GM18873 (cell line): ENCODE measurements around the gene CADPS.

ENCODE experiments used
- ATAC-seq: cut with Tn5 transposase; IDR thresholded peaks from one replicate; pipeline ENCODE4 v1.9.1; 2021; ENCODE audit warnings: mild to moderate bottlenecking, moderate library complexity, moderate number of reproducible peaks; ENCODE audit not compliant: unreplicated experiment, low FRiP score

Gene CADPS

DNA sequence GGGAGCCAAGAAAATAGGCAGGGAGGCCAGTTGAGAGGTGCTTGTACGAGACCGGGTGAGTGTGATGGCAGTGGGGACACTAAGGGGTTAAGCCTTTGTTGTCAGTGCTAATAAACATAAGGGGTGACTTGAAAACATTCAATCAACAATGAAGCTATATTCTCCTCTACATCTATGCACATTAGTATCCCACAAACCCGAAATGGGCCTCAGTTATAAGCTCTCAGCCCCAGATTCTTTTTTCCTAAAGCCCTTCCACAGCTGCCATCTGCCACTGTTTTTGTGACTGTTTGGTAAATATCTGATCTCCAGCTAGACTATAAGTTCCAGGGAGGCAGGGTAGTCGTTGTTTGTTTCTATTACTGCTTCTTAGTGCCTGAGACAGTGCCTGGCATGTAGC, 118.2 kb downstream of the CADPS start:
- no peak for ATAC-seq

DNA sequence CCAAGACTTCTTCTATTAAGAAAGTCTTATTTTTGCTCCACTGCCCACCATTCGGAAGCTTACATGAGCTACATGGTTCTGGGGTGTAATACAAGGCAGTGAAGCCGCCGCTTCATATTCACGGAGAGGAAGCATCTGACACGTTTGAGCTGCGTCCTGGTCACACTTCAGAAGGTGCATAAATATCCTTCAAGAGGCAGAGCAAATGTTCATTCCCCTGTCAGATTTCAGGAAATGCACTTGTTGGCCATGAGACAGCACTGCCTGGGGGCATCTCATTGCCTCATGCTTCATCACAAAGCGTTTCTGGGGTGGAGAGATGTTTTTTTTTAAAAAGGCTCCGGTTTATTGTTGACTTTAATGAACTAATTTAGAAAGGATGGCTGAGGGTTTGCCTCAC, 119.9 kb downstream of the CADPS start:
- ATAC-seq, result no peak

DNA sequence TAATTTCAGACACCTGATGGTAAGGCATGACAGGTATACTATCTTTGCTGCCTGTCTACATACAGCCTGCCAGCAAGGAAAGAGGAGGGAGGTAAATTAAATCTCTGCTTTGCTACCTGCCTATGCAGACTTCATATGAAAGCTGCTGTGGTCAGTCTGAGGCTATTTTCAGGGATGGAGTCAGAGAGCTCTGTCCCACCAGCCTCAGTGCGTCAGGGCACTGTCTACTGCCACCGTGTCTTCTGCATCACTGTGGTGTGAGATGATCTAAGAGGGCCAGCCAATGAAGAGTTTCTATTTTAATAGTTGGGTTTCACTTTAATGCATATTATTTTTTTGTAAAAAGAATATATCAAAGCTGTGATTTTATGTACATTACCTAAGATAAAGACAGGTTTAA, 125.6 kb downstream of the CADPS start:
- peak; percentile 53 for ATAC-seq

DNA sequence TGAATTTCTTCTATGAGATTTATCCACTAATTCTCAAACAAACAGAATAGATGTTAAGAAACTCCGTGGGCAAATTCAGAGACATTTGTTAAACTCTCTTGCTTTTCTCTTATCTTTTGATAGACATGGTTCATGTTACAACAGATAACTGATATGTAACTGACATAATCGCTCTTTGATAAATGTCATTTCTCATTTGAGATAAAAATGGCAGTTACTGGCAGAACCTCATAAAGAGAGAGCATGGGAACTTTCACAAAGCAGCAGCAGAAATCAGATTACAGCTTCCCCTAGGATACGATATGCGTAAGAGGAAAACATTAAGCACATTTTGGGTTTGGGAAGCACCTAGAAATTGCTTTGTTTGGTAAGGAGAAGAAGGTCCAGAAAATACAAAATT, 126.1 kb downstream of the CADPS start:
- no peak for ATAC-seq

DNA sequence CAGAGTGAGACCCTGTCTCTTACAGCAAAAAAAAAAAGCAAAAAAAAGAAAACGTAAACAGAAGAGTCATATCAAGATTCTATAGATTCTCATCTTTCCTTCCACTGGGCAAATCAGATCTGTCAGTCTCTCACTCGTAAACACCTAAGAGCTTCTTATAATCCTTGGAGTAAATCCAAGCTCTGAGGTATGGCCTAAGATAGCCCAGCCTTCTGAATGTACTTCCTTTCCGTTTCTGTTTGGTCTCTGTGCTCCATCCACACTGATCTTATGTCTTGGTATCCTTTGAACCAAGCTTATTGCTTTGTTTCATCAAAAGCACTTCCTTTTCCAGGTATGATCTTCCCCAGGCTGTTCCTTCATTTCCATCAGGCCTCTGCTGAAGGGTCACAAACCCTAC, 137.8 kb downstream of the CADPS start:
- ATAC-seq, result no peak

DNA sequence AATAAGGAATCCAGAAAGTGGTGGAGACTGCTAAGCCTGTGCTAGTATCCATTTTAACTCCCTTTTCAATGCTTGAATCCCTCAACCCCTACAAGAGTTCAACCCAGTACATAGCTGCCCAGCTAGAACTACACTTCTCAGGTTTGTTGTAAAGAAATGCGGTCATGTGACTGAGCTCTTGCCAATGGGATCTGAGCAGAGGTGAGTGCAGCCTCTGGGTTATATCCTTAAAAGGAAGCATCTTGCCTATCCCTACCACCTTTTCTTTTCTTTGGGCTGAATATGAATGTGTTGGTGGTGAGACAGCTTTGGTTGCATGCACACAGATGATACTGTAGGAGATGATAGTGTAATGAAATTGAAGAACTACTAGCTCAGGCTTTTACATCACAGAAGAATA, 139.7 kb downstream of the CADPS start:
- no peak for ATAC-seq

DNA sequence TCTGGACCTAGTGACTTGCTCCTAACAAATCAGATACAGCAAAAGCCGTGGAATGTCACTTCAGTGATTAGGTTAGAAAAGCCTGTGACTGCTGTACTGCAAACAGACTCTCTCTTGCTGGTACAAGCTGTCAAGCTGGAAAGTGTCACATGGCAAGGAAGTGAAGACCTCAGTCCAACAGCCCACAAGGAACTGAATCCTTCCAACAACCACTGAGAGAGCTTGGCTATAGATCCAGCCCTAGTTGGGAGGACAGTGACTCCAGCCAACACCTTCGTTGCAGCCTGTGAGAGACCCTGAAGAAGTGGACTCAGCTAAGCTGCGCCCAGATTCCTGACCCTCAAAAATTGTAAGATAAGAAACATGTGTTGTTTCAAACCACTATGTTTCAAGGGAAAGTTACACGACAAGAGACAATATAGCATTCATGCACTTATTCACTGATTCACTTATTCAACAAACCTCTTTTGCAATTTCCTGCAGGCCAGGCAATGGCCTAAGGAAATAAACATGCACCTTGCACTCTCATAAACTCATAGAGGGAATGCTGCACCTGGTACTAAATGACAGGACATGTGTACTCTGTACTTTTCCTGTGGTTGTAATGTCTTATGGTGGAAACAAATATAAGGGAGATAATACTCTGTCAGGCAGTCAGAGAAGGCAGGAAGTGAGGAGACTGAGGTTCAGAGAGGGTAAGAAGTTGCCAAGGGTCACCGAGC, 142.9 kb downstream of the CADPS start:
- no peak for ATAC-seq

DNA sequence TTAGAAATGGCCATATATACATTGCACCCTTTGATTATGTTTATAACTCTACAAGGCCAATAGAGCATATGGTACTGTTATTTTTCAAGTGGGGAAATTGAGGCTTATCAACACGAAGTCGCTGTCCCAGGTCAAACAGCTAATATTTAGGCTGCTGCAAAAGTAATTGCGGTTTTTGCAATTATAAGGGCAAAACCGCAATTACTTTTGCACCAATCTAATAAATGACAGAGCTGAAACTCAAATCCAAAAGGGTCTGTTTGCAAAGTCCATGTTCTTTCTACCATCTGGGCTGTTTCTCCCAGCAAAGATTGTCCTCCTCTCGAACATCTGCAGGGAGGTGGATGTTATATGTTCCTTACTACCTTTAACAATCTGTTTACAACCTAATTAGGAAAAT, 147.2 kb downstream of the CADPS start:
- ATAC-seq, result no peak

DNA sequence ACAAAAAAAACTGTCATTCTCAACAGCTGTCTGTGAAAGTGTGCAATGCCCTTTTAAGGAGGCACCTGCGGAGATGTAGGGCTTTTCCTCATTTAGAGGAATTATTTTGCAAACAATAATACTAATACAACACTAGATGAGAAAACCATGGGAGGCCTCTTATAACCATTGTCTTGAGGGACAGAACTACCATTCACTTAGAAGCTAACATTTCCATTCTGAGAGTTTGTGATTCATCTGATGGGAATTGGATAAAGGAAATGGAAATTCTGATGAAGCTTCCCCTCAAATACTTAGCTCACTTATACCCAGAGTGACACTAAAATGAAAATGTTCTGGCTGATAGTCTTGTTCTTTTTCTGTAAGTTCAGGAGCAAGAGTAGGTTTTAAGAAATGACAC, 147.7 kb downstream of the CADPS start:
- ATAC-seq, result no peak

DNA sequence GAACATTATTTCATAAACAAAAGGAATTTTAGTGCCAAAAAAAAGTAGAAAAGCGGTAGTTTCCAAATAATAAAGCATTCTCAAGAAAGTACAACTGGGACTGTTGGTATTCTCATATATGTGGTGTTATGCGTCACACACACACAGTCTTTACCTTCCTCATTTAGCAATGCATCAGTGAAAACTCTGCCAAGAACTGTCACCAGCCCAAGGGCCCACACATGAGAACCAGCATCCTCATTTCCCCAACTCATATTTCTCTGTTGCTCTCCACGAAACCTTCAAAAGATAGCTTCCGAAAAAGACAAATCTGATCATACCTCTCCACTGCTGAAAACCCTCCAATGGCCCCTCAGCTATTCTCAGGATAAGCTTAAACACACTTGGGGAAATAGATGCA, 150.7 kb downstream of the CADPS start:
- no peak for ATAC-seq

DNA sequence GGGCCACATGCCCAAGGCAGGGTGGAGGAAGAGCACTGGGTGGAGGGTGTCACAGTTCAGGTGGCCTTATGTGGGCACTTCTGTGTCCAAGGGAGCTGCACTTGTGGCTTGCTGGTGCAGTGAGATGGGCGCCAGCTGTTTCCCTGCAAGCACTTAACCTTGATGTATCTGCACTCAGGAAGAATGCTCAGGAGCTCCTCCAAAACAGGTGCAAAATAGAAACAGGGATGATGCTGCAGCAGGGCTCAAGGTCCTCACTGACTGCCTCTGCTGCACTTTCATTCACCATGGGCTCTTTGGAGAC, 151.3 kb downstream of the CADPS start:
- peak; percentile 44 for ATAC-seq

DNA sequence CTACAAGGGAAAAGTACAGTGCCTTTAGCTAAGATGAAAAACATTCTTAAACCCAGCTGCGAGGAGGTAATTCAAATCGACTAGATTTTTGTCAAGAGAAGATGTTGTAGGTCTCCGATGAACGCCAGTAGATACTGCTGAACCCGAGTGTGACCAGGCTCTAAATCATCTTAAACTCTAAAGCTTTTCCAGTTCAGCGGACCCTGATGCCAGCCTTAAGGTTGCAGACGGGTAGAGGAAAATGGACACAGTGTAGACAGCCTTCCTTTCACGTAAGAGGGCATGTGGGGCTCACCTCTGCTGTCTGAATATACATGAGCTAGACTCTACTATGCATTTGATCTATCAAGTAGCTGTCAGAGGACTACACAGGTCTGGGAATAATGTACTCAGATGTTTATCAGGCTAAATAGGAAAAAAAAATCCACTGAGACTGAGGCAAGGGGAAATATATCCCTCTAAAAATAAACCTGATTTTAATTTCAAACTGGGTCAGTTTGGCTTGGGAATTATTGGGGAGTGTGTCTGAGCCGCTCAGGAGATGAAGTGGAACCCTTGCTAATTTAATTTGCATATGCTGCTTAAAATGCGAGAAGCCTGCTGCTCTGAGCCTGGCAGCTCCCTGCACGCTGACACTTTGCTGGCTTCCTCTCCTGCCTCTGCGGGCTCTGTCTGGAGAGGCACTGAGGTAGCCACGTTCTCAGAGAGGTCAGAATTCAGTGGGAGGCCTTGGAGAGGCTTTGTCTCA, 151.9 kb downstream of the CADPS start:
- peak; percentile 66 for ATAC-seq

DNA sequence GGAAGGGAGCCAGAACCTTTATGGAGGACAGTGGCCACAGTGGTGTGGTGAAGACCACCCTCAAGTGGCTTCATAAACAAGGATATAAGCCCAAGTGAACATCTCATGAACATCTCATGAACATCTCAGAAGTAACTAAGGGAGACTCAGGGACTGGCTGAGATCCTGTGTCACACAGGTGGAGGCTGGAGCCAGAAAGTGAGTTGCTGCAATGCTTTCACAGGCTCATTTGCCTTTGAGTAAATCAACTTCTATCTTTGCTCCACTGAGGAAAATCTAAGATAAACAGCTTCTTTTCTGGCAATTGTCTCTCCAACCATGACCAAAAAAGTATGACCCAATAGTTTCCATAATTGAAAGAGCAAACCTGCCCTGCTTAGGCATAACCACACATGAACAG, 152.9 kb downstream of the CADPS start:
- ATAC-seq, result no peak

DNA sequence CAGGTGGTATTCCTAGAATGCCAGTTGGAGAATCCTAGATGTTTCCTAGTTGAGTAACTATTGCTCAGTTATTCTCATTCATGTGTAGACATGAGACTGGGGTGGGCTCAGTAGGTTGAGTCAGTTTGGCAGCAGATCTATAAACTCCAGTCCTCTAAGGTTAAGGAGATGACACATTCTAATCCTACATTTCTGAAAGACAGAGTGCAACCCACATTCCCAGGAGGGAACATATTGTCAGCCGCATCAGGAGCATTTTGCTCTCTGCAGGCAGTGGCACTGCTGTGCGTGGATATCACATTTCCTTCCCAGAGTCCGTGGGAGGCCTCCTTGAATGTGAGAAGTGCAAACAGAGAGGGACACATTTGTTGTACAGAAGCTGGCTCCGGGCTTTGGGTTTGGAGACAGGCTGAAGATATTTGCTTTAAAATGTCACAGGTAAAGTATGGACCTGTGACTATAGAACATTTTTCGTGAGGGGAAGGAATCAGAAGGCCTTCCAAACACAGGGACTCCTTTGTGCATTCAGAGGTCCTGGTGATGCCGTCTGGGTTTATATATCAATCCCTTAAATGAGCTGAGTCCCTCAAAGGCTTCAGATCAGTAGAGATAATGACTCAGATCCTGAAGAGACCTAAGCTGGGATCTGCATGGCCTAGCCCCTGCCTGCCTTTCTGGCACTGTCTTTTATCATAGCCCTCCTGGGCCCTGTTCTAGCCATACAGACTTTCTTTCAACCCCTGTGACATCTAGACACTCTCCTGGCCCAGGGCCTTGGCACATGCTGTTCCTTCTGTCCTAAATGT, 156.5 kb downstream of the CADPS start:
- ATAC-seq, result no peak

DNA sequence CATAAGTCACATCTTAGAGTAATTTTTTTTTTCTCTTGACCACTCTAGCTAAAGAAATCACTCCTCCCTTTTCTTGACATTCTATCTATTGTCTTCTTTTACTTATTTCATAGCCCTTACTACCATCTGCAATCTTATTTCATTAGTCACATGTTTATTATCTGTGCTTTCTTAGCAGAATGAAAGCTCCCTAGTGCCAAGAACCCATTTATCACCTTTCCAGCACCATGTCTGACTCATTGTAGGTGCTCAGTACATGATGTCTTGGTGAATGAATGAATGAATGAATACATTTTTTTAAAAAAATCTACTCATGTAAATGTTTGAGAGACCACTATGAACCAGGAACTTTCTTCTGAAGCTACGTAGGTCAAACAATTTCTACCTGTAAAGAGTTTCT, 157.2 kb downstream of the CADPS start:
- ATAC-seq, result no peak

DNA sequence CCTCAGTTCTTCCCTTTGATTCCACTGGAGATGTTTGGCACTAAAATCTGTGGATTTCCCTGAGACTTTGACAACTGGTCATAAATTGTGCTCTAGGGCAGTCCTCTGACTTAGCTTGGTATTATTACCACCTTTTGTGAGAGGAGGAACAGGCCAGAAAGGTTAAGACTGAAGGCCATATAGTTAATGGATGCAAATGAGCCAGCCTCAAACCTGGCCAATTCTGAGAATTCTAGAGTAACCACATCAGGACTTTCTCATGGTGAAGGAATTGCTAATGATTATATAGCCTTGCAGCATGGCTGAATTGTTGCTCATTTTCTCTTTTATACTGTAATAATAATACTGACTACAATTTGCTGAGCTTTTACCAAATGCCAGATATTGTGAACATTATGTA, 162.5 kb downstream of the CADPS start:
- ATAC-seq, result peak; percentile 62

DNA sequence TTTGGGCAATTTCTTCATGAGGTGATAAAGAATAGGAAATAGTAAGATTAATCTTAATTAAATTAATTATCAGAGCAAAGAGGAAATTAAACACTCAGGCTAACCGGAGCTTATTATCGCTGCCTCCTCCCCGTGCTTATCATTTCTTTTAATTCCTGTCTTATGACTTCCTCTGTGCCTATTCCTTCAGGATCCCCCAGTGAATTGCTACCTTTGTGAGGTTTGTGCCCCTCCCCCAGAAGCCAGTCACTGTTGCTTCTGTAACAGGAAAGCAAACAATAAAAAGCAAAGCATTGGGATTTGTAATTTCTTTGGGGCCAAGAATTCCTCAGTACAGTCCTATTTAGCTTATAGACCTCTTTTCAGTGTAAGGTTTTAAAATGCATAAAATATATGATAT, 164.5 kb downstream of the CADPS start:
- no peak for ATAC-seq

DNA sequence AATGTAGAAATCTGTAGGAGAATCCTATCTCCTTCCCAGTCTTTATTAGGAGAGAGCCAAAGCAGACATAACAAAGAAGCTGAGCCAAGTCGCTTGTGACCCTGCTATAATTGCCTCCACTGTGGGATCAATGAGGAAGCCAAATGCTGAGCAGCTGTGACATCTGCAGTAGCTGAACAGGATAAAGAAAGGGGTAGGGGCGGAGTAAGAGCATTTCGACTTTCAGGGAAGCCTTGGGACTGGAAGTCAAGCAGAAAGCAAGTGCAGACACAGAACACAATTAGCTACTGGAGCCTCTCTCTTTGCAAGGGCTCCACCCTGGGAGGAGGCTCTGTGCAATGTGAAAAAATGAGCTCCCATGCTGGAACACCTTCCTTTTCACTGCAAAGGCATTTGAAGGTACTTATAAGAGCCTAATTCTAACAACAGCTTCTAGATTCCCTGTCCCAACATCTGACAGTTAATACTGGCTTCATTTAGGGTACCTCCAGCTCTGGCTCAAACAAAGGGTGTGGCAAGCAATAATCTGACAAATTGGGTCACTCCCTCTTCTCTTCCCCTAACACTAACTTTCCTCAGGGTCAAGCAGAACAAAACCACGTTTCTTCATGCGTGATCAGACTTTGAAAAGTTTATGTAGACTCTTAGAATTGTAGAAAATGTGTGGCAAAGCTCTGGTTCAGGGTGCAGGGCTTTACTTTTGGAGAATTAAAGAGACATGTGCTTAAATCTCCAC, 166.4 kb downstream of the CADPS start:
- no peak for ATAC-seq

DNA sequence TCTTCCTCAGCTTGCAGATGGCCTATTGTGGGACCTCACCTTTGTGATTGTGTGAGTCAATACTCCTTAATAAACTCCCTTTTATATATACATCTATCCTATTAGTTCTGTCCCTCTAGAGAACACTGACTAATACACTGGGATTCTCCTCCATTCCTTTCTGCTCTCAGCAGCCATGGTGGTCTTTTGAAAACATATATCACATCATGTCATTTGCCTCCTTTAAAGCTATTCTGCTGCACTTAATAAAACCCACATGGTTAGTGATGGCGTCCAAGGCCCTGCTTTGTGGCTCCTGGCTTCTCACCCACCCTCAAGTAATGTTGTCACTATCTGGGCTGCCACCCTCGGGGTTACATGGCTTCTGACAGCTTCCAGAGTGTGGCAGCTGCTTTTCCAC, 169.5 kb downstream of the CADPS start:
- no peak for ATAC-seq

DNA sequence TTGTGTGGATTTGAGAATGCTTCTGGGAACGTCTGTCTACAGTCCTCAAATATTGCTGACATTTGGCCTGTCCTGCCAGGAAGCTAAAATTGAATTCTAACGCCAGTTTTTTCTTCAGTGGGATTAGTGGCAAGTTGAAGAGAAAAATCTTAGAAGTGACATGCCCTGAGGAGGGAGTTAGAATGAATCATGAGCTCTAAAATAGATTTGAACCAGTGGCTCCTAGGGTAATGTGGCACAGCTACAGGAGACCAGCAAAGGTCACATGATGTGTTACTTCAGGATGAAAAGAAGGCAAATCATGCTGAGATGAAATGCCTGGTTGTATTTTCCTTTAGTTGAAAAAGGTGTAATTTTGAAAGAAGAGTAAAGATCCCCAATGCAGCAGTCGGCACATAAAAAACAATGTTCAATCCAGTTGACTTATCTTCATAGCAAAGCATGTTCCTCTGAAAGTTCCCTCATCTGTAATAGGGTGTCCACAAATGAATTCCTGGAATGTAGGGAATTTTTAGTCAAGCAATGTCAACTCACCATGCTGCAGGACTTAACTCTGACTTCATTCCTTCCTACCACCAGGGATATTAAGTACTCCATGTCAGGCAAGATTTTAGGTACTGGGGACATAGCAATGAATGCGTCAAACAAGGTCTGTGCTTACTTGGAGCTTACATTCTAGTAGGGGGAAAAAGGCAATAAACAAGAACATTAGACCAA, 171.6 kb downstream of the CADPS start:
- ATAC-seq, result no peak
